H1 (cell line): ENCODE measurements around the gene NMRAL1. TPM values are rescaled to one million over a fixed set of nuclear protein-coding genes. Genes with fewer than 3 reads are reported as not detected.

ENCODE experiments used
- TCF12 ChIP-seq: IDR thresholded peaks from 2 replicates; pipeline ENCODE4 v1.6.1; 2011; ENCODE audit warnings: low read depth, mild to moderate bottlenecking, low read length
- polyA plus RNA-seq, 7 experiments: library from polyadenylated mRNA; depleted of rRNA in 3 of 7; stranded (reverse) in 5 of 7; unstranded in 2 of 7; fragments of >200 nt in 5 of 7; fragments of 200-250 nt in 2 of 7; gene quantifications; 1 replicate in 5 of 7; 2 replicates in 1 of 7; 4 replicates in 1 of 7; pipeline versions ENCODE4 v1.2.1 to v1.2.3, GENCODE V29; 2011 to 2013; ENCODE audit warnings: missing spikeins in 2 of 7, mixed read lengths in 2 of 7
- total RNA-seq: library from RNA; stranded (reverse); fragmentation: NEBNext Ultra II Directional; extraction: Animal tissue kit (Norgen Biotek cat#: 25700); gene quantifications from 2 replicates; pipeline ENCODE4 v1.2.1, GENCODE V29; 2021

The NMRAL1 gene
- total and polyA plus RNA-seq, 2 of the 8 experiments (the other 6 are each of a cell fraction or from before 2014, with no cell fraction given), result 66.8 to 143 TPM

- TF ChIP-seq TCF12, result no peak
- TF ChIP-seq, all 59 proteins: peak for 0
Measured at GRCh38 chr16:4508806-4509205, 34.4 kb upstream of the NMRAL1 start (continued).
